ENCODE data around the gene DIPK1B. TPM values are rescaled to one million over a fixed set of nuclear protein-coding genes. Genes with fewer than 3 reads are reported as not detected.
A peak's percentile ranks its signal among the peaks of the same experiment; 100 is the strongest.

Gene DIPK1B
- total RNA-seq, 4 donors from 2014 or later: 7.8 to 24.4 (median 11.2) TPM

DNA sequence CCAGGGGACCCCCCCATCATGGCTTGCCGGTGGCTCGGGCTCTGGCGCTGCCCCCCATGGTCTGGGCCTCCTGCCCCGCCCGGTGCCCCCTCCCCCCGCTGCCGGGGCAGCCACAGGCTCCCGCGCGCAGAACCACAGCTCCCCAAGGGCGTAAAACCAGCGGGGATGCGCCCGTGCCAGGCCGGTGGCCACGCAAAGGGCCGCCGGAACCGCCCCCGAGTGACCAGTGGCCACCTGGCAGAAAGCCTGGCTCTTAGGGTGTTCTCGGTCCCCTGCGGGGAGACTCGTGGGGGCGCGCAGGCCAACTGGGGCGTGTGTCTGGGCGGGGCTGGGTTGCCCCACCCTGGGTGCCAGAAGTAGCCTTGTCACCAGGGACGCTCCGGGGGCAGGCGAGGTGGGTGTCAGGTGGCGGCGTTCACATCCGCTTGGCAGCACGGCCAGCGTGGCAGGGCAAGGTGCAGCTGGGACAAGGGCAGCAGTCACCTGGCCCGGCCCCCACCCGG is 24.6 kb upstream of the DIPK1B start:
- Histone ChIP-seq H3K27ac (peak overlapping the region; percentile 21 to 90 (median 84)), H3K27me3 (no peaks in the 10 kb centered on the region), H3K4me3 (peak overlapping the region; percentile 71 to 96), H3K4me1 (peaks cover 0 to 78% (median 32%) of the 10 kb centered on the region in 3 donors), H3K9me3 (no peaks in the 10 kb centered on the region), H3K36me3 (no peaks in the 10 kb centered on the region)
- WGBS, 2 donors (ENCODE audit: low coverage in 1 of 2): no CpG with 5 or more reads among the region's 37 CpGs
- no peak for TF ChIP-seq CTCF (IDR thresholded peaks at IDR 0.05)
- TF ChIP-seq POLR2AphosphoS5 (IDR thresholded peaks at IDR 0.05): no peak
- no peak for TF ChIP-seq EP300 (IDR thresholded peaks at IDR 0.05)
- no peak for TF ChIP-seq POLR2A (IDR thresholded peaks at IDR 0.05)
- ATAC-seq: peak; percentile 2

DNA sequence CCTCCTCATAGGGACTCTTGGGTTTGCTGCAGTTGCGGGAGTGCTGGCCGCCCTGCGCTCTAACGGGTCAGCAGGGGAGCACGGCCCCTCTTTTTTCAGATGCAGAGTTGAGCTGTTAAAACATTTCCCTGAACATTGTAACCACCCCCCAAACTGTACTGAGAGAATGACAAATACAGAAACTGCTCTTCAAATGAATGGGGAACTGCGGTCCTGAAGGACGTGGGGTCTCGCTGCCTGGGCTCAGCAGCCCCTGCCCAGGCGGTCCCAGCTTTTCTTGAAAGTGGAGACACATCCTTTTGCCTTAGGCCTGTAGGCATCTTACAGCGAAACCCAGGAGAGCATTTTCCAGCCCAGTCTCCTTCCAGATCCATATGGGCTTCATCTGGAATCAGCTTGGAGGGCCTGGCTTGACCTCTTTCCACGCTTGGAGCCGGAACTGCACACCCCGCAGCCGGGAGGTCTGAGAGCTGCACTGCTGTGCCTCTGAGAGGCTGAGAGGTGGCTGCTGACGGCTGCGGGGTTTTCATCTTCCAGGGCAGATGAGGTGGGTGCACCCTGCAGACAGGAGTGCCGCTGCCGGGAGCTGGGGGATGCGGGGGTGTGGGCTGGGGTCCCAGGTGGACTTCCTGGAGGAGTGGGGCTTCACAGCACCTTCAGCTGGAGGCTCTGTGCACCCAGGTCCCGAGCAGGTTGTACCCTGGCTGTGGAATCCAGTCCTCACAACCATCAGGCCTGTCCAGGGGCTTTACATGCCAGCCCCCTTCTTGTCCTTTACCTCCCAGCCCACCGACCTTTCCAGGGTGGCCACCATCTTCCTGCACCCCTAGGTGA is 23.9 kb upstream of the DIPK1B start:
- Histone ChIP-seq H3K36me3 (no peaks in the 10 kb centered on the region), H3K9me3 (no peaks in the 10 kb centered on the region), H3K4me1 (peaks cover 0 to 84% (median 30%) of the 10 kb centered on the region in 3 donors), H3K4me3 (no peak overlapping the region), H3K27ac (peak overlapping the region in 3 of 4 donors; percentile 83 to 90 (median 84)), H3K27me3 (no peaks in the 10 kb centered on the region)
- TF ChIP-seq EP300 (IDR thresholded peaks at IDR 0.05) (no peak), CTCF (IDR thresholded peaks at IDR 0.05) (no peak), POLR2AphosphoS5 (IDR thresholded peaks at IDR 0.05) (no peak), POLR2A (IDR thresholded peaks at IDR 0.05) (no peak)
- WGBS, 2 donors (ENCODE audit: low coverage in 1 of 2): 48 to 94% methylated on average over 4 to 6 of the region's 21 CpGs
- ATAC-seq: no peak

DNA sequence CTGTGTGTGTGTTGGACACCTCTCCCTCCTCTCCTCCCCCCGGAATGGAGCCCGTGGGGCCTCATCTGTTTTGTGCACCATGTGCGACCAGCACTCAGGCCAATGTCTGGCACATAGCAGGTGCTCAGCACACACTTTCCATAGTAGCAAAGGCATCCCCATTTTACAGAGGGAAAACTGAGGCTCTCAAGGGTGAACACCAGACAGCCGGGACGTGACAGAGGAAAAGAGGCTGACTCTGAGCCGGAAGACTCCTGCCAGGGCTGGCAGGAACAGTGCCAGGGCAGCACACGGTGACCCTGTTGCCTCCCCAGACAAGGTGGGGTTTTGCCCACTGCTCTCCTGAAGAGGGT is 23.3 kb upstream of the DIPK1B start:
- Histone ChIP-seq H3K27me3 (no peaks in the 10 kb centered on the region), H3K27ac (peak overlapping the region in 3 of 4 donors; percentile 83 to 90 (median 84)), H3K36me3 (no peaks in the 10 kb centered on the region), H3K4me1 (peaks cover 0 to 87% (median 30%) of the 10 kb centered on the region in 3 donors), H3K4me3 (no peak overlapping the region), H3K9me3 (no peaks in the 10 kb centered on the region)
- 70% methylated on average over 2 of the region's 7 CpGs; no CpG with 5 or more reads in 1 of the 2 donors for WGBS, 2 donors (ENCODE audit: low coverage in 1 of 2)
- TF ChIP-seq CTCF (IDR thresholded peaks at IDR 0.05): no peak
- TF ChIP-seq POLR2A (IDR thresholded peaks at IDR 0.05): no peak
- no peak for TF ChIP-seq EP300 (IDR thresholded peaks at IDR 0.05)
- no peak for TF ChIP-seq POLR2AphosphoS5 (IDR thresholded peaks at IDR 0.05)
- ATAC-seq: no peak

DNA sequence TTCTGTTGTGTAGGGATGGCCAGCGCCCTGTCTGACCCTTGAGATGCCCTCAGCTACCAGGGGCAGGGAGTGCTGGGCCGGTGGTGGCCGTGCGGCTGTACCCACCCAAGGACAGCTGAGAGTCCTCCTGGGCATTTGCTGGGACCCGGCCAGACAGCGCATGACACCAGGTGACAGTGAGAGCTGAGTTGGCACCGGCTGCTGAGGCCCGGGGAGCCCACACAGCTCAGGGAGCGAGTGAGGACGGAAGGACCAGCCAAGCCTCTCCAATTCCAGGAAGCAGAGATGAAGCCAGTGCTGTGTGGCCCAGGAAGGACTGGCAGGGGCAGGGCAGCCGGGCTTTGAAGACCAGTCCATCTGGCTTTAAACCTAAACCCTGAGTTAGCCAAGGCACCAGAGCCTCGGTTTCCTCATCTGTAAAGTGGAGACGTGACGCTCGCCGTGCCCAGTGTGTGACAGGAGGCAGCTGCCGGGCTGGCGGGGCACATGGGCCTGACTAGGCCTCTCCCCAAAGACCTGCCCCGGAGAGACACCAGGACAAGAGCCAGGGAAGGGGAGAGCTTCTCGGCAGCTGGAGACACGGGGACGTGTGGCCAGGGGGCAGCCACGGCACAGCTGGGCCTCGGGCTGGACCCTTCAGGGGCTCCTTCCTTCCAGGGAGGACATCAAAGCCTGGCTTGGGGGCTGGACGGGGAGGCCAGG is 22.1 kb upstream of the DIPK1B start:
- no peaks in the 10 kb centered on the region for H3K9me3 ChIP-seq
- ATAC-seq: no peak
- no peaks in the 10 kb centered on the region for H3K36me3 ChIP-seq
- peaks cover 0 to 80% (median 26%) of the 10 kb centered on the region in 3 donors for H3K4me1 ChIP-seq
- TF ChIP-seq POLR2A (IDR thresholded peaks at IDR 0.05) (no peak), CTCF (IDR thresholded peaks at IDR 0.05) (no peak), POLR2AphosphoS5 (IDR thresholded peaks at IDR 0.05) (no peak), EP300 (IDR thresholded peaks at IDR 0.05) (no peak)
- WGBS, 2 donors (ENCODE audit: low coverage in 1 of 2): 40% methylated on average over 1 of the region's 25 CpGs; no CpG with 5 or more reads in 1 of the 2 donors
- H3K27ac ChIP-seq: peak overlapping the region in 3 of 4 donors; percentile 77 to 84 (median 78)
- no peak overlapping the region for H3K4me3 ChIP-seq
- H3K27me3 ChIP-seq: no peaks in the 10 kb centered on the region
